H9 (cell line): ENCODE data around the gene SUOX. TPM values are rescaled to one million over a fixed set of nuclear protein-coding genes. Genes with fewer than 3 reads are reported as not detected.

Experiments
- DNase-seq: peaks from one replicate; pipeline ENCODE4 v3.0.0-alpha.2; 2017
- H2AFZ ChIP-seq: one replicate; pipeline ENCODE4 v1.6.1; 2013; ENCODE audit warnings: mild to moderate bottlenecking, low read length, control low read depth, moderate library complexity
- H2AK5ac ChIP-seq: 2 replicates; pipeline ENCODE4 v1.6.1; 2013; ENCODE audit warnings: low read length, control low read depth, mixed read lengths; ENCODE audit not compliant: insufficient read length
- H2BK120ac ChIP-seq: one replicate; pipeline ENCODE4 v1.6.1; 2013; ENCODE audit warnings: low read depth, mild to moderate bottlenecking, low read length, control low read depth, inconsistent platforms; ENCODE audit not compliant: poor library complexity, severe bottlenecking
- H2BK12ac ChIP-seq: 2 replicates; pipeline ENCODE4 v1.6.1; 2013; ENCODE audit warnings: low read length, control low read depth, mixed read lengths, low read depth; ENCODE audit not compliant: insufficient read length
- H2BK15ac ChIP-seq: 2 replicates; pipeline ENCODE4 v1.6.1; 2013; ENCODE audit warnings: low read depth, low read length, control low read depth
- H2BK20ac ChIP-seq: one replicate; pipeline ENCODE4 v1.6.1; 2013; ENCODE audit warnings: low read depth, mild to moderate bottlenecking, low read length, control low read depth, inconsistent platforms; ENCODE audit not compliant: poor library complexity, severe bottlenecking
- H2BK5ac ChIP-seq: 2 replicates; pipeline ENCODE4 v1.6.1; 2013; ENCODE audit warnings: low read length, control low read depth, mixed read lengths; ENCODE audit not compliant: insufficient read length
- H3K14ac ChIP-seq: 2 replicates; pipeline ENCODE4 v1.6.1; 2013; ENCODE audit warnings: low read length, control low read depth; ENCODE audit not compliant: insufficient read depth
- H3K18ac ChIP-seq: 2 replicates; pipeline ENCODE4 v1.6.1; 2013; ENCODE audit warnings: low read depth, mild to moderate bottlenecking, mixed read lengths, low read length, control low read depth; ENCODE audit not compliant: insufficient read length
- H3K23ac ChIP-seq: 2 replicates; pipeline ENCODE4 v1.6.1; 2013; ENCODE audit warnings: low read length, control low read depth, mixed read lengths, low read depth; ENCODE audit not compliant: insufficient read length
- H3K23me2 ChIP-seq: 2 replicates; pipeline ENCODE4 v1.6.1; 2013; ENCODE audit warnings: low read depth, mild to moderate bottlenecking, mixed read lengths, low read length, control low read depth; ENCODE audit not compliant: insufficient read length, poor library complexity, severe bottlenecking
- H3K27ac ChIP-seq: 2 replicates; pipeline ENCODE4 v1.5.1; 2013; ENCODE audit warnings: low read length, control low read depth, mixed read lengths, low read depth; ENCODE audit not compliant: insufficient read length
- H3K27me3 ChIP-seq: 2 replicates; pipeline ENCODE4 v1.6.1; 2013; ENCODE audit warnings: low read length, control low read depth, inconsistent platforms; ENCODE audit not compliant: insufficient read depth
- H3K4ac ChIP-seq: 2 replicates; pipeline ENCODE4 v1.6.1; 2013; ENCODE audit warnings: low read depth, mild to moderate bottlenecking, control low read depth, inconsistent platforms, low read length, moderate library complexity
- H3K4me1 ChIP-seq: 2 replicates; pipeline ENCODE4 v1.6.1; 2013; ENCODE audit warnings: low read length, control low read depth, inconsistent platforms; ENCODE audit not compliant: insufficient read depth
- H3K4me2 ChIP-seq: 2 replicates; pipeline ENCODE4 v1.6.1; 2013; ENCODE audit warnings: low read length, control low read depth, mixed read lengths; ENCODE audit not compliant: insufficient read length, insufficient read depth
- H3K56ac ChIP-seq: 2 replicates; pipeline ENCODE4 v1.6.1; 2013; ENCODE audit warnings: low read depth, mild to moderate bottlenecking, mixed read lengths, low read length, control low read depth; ENCODE audit not compliant: insufficient read length
- H3K79me1 ChIP-seq: 2 replicates; pipeline ENCODE4 v1.6.1; 2013; ENCODE audit warnings: low read depth, mild to moderate bottlenecking, moderate library complexity, low read length, control low read depth, inconsistent platforms; ENCODE audit not compliant: insufficient read depth, poor library complexity, severe bottlenecking
- H3K79me2 ChIP-seq: 2 replicates; pipeline ENCODE4 v1.6.1; 2013; ENCODE audit warnings: low read length, control low read depth, inconsistent platforms; ENCODE audit not compliant: insufficient read depth
- H3K9ac ChIP-seq: 2 replicates; pipeline ENCODE4 v1.6.1; 2013; ENCODE audit warnings: low read length, control low read depth, mixed read lengths; ENCODE audit not compliant: insufficient read length; ENCODE audit errors: extremely low read depth
- H3K9me3 ChIP-seq: one replicate; pipeline ENCODE4 v1.6.1; 2013; ENCODE audit warnings: low read depth, low read length, inconsistent platforms; ENCODE audit not compliant: control insufficient read depth
- H3T11ph ChIP-seq: one replicate; pipeline ENCODE4 v1.6.1; 2013; ENCODE audit warnings: mild to moderate bottlenecking, low read length, control low read depth, inconsistent platforms
- H4K20me1 ChIP-seq: one replicate; pipeline ENCODE4 v1.6.1; 2013; ENCODE audit not compliant: control insufficient read depth, insufficient read length, insufficient read depth
- H4K5ac ChIP-seq: 2 replicates; pipeline ENCODE4 v1.6.1; 2013; ENCODE audit warnings: low read depth, mild to moderate bottlenecking, mixed read lengths, low read length, control low read depth; ENCODE audit not compliant: insufficient read length
- H4K8ac ChIP-seq: replicated peaks from 2 replicates; pipeline ENCODE4 v1.6.1; 2013; ENCODE audit warnings: low read length, control low read depth, mixed read lengths, low read depth; ENCODE audit not compliant: insufficient read length
- H4K91ac ChIP-seq: 2 replicates; pipeline ENCODE4 v1.6.1; 2013; ENCODE audit warnings: low read depth, mild to moderate bottlenecking, moderate library complexity, mixed read lengths, low read length, control low read depth; ENCODE audit not compliant: insufficient read length
- H3K27ac Mint-ChIP-seq, 3 experiments: 2 replicates in 2 of 3; 3 replicates in 1 of 3; pipeline ENCODE4 v1.8.0; 2020 to 2021; ENCODE audit warnings: mixed read lengths in 3 of 3, mild to moderate bottlenecking in 1 of 3, moderate library complexity in 1 of 3
- H3K27me3 Mint-ChIP-seq: 2 replicates; pipeline ENCODE4 v1.8.0; 2021; ENCODE audit warnings: low read depth, mild to moderate bottlenecking, moderate library complexity, mixed read lengths
- H3K36me3 Mint-ChIP-seq, 3 experiments: 2 replicates in 2 of 3; 3 replicates in 1 of 3; pipeline ENCODE4 v1.8.0; 2020 to 2021; ENCODE audit warnings: low read depth in 3 of 3, mixed read lengths in 3 of 3; ENCODE audit not compliant: insufficient read depth in 1 of 3
- H3K4me1 Mint-ChIP-seq, 2 experiments: 2 replicates each; pipeline ENCODE4 v1.8.0; 2020; ENCODE audit warnings: mixed read lengths in 2 of 2
- H3K4me3 Mint-ChIP-seq, 2 experiments: 2 replicates in 1 of 2; 3 replicates in 1 of 2; pipeline ENCODE4 v1.8.0; 2020 to 2021; ENCODE audit warnings: mild to moderate bottlenecking in 2 of 2, mixed read lengths in 2 of 2, moderate library complexity in 1 of 2
- H3K9me3 Mint-ChIP-seq, 2 experiments: 2 replicates in 1 of 2; 3 replicates in 1 of 2; pipeline ENCODE4 v1.8.0; 2020; ENCODE audit warnings: mild to moderate bottlenecking in 2 of 2, mixed read lengths in 2 of 2, moderate library complexity in 1 of 2
- WGBS: extraction: QIAGEN DNeasy Blood & Tissue Kit; methylation state at CpG from one replicate; pipeline ENCODE4 v1.1.7; 2013; ENCODE audit warnings: missing lambda C conversion rate, low lambda C conversion rate, mixed read lengths; ENCODE audit not compliant: insufficient read length; ENCODE audit errors: extremely low coverage; 5-methylcytosine and 5-hydroxymethylcytosine counted together
- total RNA-seq: library from RNA; stranded (reverse); gene quantifications from 2 replicates; pipeline ENCODE4 v1.2.1, GENCODE V29; 2021
- TF ChIP-seq, protein P1 (sequence below): fragments of 200-600 bp; sonication (generic); conservative IDR thresholded peaks from 3 replicates; pipeline ENCODE4 v1.8.0; 2021; ENCODE audit warnings: antibody characterized with exemption, mild to moderate bottlenecking

SUOX gene
- total RNA-seq, 1 experiment from 2014 or later: 21.0 TPM

DNA sequence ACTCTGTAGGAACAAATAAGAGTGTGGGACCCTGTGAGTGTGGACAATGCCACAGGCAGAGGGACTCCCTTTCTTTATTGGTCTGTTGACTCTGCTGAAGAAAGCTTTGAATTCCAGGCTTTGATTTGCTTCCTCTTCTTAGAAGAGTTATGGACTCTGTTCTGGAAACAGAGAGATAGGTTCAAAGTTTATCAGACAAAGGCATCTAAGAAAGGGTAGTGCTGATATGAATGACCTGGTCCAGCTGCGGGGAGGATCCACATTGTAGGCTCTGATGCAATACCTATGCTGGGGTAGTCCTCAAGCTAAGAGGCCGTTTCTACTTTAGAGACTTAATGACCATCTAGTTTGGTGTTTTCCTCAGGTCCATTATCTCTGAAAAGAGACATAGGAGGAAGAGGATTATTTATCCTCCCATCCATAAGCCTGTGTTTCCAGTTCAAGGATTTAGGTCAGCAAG lies 13.1 kb downstream of the SUOX start:
- Histone ChIP-seq H2AK5ac (no peak overlapping the region), H2BK120ac (no peak overlapping the region), H2BK20ac (no peak overlapping the region), H3K27ac (no peak overlapping the region), H3K56ac (no peak overlapping the region), H3K4me2 (no peak overlapping the region), H4K5ac (no peak overlapping the region), H3K9me3 (no peaks in the 10 kb centered on the region), H4K91ac (no peak overlapping the region), H2AFZ (no peak overlapping the region), H3K4me1 (no peaks in the 10 kb centered on the region), H3K23ac (no peak overlapping the region), H3K79me2 (no peaks in the 10 kb centered on the region), H3K79me1 (no peaks in the 10 kb centered on the region), H3K23me2 (peaks cover 7% of the 10 kb centered on the region), H4K20me1 (no peaks in the 10 kb centered on the region), H2BK5ac (no peak overlapping the region), H4K8ac (no peak overlapping the region), H3K27me3 (no peaks in the 10 kb centered on the region), H3K9ac (no peak overlapping the region), H3K18ac (no peak overlapping the region), H3K14ac (no peak overlapping the region), H3T11ph (no peak overlapping the region), H3K4ac (no peak overlapping the region), H2BK12ac (no peak overlapping the region), H2BK15ac (no peak overlapping the region)
- peaks cover 2 to 11% (median 5%) of the 10 kb centered on the region in 3 experiments; a peak in 6 of 7 replicates for H3K36me3 Mint-ChIP-seq
- no CpG with 5 or more reads among the region's 2 CpGs for WGBS
- H3K27ac Mint-ChIP-seq: peak overlapping the region in 1 of 3 experiments; percentile 35; a peak in 3 of 7 replicates
- peaks cover 8 to 15% of the 10 kb centered on the region in 2 experiments for H3K4me1 Mint-ChIP-seq
- H3K27me3 Mint-ChIP-seq: no peaks in the 10 kb centered on the region
- H3K4me3 Mint-ChIP-seq: no peak overlapping the region; a peak in 1 of 5 replicates
- no peaks in the 10 kb centered on the region for H3K9me3 Mint-ChIP-seq
- TF ChIP-seq, protein P1, sequence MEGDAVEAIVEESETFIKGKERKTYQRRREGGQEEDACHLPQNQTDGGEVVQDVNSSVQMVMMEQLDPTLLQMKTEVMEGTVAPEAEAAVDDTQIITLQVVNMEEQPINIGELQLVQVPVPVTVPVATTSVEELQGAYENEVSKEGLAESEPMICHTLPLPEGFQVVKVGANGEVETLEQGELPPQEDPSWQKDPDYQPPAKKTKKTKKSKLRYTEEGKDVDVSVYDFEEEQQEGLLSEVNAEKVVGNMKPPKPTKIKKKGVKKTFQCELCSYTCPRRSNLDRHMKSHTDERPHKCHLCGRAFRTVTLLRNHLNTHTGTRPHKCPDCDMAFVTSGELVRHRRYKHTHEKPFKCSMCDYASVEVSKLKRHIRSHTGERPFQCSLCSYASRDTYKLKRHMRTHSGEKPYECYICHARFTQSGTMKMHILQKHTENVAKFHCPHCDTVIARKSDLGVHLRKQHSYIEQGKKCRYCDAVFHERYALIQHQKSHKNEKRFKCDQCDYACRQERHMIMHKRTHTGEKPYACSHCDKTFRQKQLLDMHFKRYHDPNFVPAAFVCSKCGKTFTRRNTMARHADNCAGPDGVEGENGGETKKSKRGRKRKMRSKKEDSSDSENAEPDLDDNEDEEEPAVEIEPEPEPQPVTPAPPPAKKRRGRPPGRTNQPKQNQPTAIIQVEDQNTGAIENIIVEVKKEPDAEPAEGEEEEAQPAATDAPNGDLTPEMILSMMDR: no peak
- no peak for DNase-seq
